HEK293T (cell line): ENCODE results near the gene C2orf74.

Source experiments
- CTCF ChIA-PET: fragments of 350-600 bp; formaldehyde crosslinking; extraction: SDS; loops from one replicate; lab custom pipeline; 2021; ENCODE audit warnings: antibody characterized with exemption, inconsistent platforms; lab: Yijun Ruan, JAX
- POLR2A ChIA-PET: fragments of 350-600 bp; formaldehyde crosslinking; extraction: SDS; loops from one replicate; lab custom pipeline; 2020; ENCODE audit warnings: antibody characterized with exemption, inconsistent platforms; lab: Yijun Ruan, JAX
- DNase-seq: peaks from one replicate; pipeline ENCODE4 v3.0.0; 2012; ENCODE audit warnings: mixed read lengths; ENCODE audit errors: extremely low spot score
- ARNT ChIP-seq: fragments of 450-650 bp; IDR thresholded peaks from 2 replicates; pipeline ENCODE4 v1.6.1; 2017; ENCODE audit warnings: mild to moderate bottlenecking
- BHLHE40 ChIP-seq: fragments of 450-650 bp; IDR thresholded peaks from 2 replicates; pipeline ENCODE4 v1.6.1; 2016; ENCODE audit warnings: mild to moderate bottlenecking, moderate library complexity, borderline replicate concordance
- CTBP1 ChIP-seq: fragments of 450-650 bp; IDR thresholded peaks from 2 replicates; pipeline ENCODE4 v1.6.1; 2016; ENCODE audit warnings: borderline replicate concordance
- ELF4 ChIP-seq: fragments of 450-650 bp; IDR thresholded peaks from 2 replicates; pipeline ENCODE4 v1.6.1; 2017; ENCODE audit warnings: antibody characterized with exemption
- FOXA1 ChIP-seq: fragments of 450-650 bp; IDR thresholded peaks from 2 replicates; pipeline ENCODE4 v1.6.1; 2016; ENCODE audit warnings: mild to moderate bottlenecking
- FOXK2 ChIP-seq: fragments of 450-650 bp; IDR thresholded peaks from 2 replicates; pipeline ENCODE4 v1.6.1; 2016; ENCODE audit warnings: mild to moderate bottlenecking
- FOXM1 ChIP-seq: fragments of 450-650 bp; IDR thresholded peaks from 2 replicates; pipeline ENCODE4 v1.6.1; 2017; ENCODE audit warnings: mild to moderate bottlenecking, borderline replicate concordance
- HDGF ChIP-seq: fragments of 450-650 bp; IDR thresholded peaks from 2 replicates; pipeline ENCODE4 v1.6.1; 2017; ENCODE audit warnings: antibody characterized with exemption, borderline replicate concordance
- L3MBTL2 ChIP-seq: fragments of 450-650 bp; conservative IDR thresholded peaks from 2 replicates; pipeline ENCODE4 v1.6.1; 2016; ENCODE audit warnings: mild to moderate bottlenecking
- LEF1 ChIP-seq: fragments of 450-650 bp; IDR thresholded peaks from 2 replicates; pipeline ENCODE4 v1.6.1; 2017; ENCODE audit warnings: mild to moderate bottlenecking, borderline replicate concordance
- NFRKB ChIP-seq: fragments of 450-650 bp; IDR thresholded peaks from 2 replicates; pipeline ENCODE4 v1.6.1; 2016; ENCODE audit warnings: mild to moderate bottlenecking, moderate library complexity
- PKNOX1 ChIP-seq: fragments of 450-650 bp; IDR thresholded peaks from 2 replicates; pipeline ENCODE4 v1.6.1; 2016
- SP1 ChIP-seq: fragments of 450-650 bp; IDR thresholded peaks from 2 replicates; pipeline ENCODE4 v1.6.1; 2017
- SUZ12 ChIP-seq: fragments of 450-650 bp; IDR thresholded peaks from 2 replicates; pipeline ENCODE4 v1.6.1; 2016; ENCODE audit warnings: mild to moderate bottlenecking
- TARDBP ChIP-seq: fragments of 450-650 bp; IDR thresholded peaks from 2 replicates; pipeline ENCODE4 v1.6.1; 2016
- ZNF384 ChIP-seq: fragments of 450-650 bp; IDR thresholded peaks from 2 replicates; pipeline ENCODE4 v1.6.1; 2016

The C2orf74 gene

GRCh38 chr2:61179701-61180639, 18.0 kb downstream of the C2orf74 start:
- ChIA-PET POLR2A (interaction anchor here (2.1 kb wide), 1 partner anchor 9 kb away, joined by 7 read pairs; no protein-coding TSS in a partner anchor), CTCF (no interaction called here)
- DNase-seq = no peak
- no peak for TF ChIP-seq FOXM1
- TF ChIP-seq SP1 = no peak
- TF ChIP-seq L3MBTL2 = no peak
- no peak for TF ChIP-seq BHLHE40
- TF ChIP-seq SUZ12 = no peak
- no peak for TF ChIP-seq LEF1
- no peak for TF ChIP-seq ZNF384
- no peak for TF ChIP-seq NFRKB
- TF ChIP-seq TARDBP = no peak
- TF ChIP-seq ARNT = no peak
- TF ChIP-seq CTBP1 = no peak
- TF ChIP-seq FOXK2 = no peak
- no peak for TF ChIP-seq ELF4
- no peak for TF ChIP-seq PKNOX1
- TF ChIP-seq HDGF = no peak
- TF ChIP-seq FOXA1 = no peak

GRCh38 chr2:61180686-61181085, 18.7 kb downstream of the C2orf74 start:
- TF ChIP-seq FOXM1 = no peak
- no peak for TF ChIP-seq ARNT
- ChIA-PET POLR2A (interaction anchor here (2.1 kb wide), 1 partner anchor 8 kb away, joined by 7 read pairs; no protein-coding TSS in a partner anchor), CTCF (no interaction called here)
- no peak for DNase-seq

GRCh38 chr2:61181382-61182058, 19.5 kb downstream of the C2orf74 start:
- POLR2A ChIA-PET = no interaction called here
- TF ChIP-seq TARDBP = no peak
- no peak for TF ChIP-seq ZNF384
- TF ChIP-seq LEF1 = no peak
- TF ChIP-seq PKNOX1 = no peak
- TF ChIP-seq CTBP1 = no peak
- CTCF ChIA-PET = no interaction called here
- no peak for DNase-seq

GRCh38 chr2:61182059-61182383, 20.0 kb downstream of the C2orf74 start:
- CTCF ChIA-PET = no interaction called here
- POLR2A ChIA-PET = no interaction called here
- no peak for DNase-seq
- TF ChIP-seq HDGF = no peak

GRCh38 chr2:61183795-61184194, 21.8 kb downstream of the C2orf74 start:
- DNase-seq = no peak
- CTCF ChIA-PET = no interaction called here
- TF ChIP-seq HDGF (no peak), ARNT (no peak), FOXA1 (no peak), LEF1 (no peak), TARDBP (no peak)
- POLR2A ChIA-PET = no interaction called here

GRCh38 chr2:61184263-61184662, 22.3 kb downstream of the C2orf74 start:
- CTCF ChIA-PET = no interaction called here
- TF ChIP-seq ARNT = no peak
- TF ChIP-seq FOXA1 = no peak
- no peak for TF ChIP-seq SP1
- TF ChIP-seq LEF1 = no peak
- TF ChIP-seq ELF4 = no peak
- TF ChIP-seq BHLHE40 = no peak
- no peak for TF ChIP-seq ZNF384
- TF ChIP-seq HDGF = no peak
- no peak for TF ChIP-seq FOXM1
- no peak for TF ChIP-seq TARDBP
- no peak for TF ChIP-seq L3MBTL2
- TF ChIP-seq CTBP1 = no peak
- TF ChIP-seq FOXK2 = no peak
- POLR2A ChIA-PET = no interaction called here
- DNase-seq = no peak

GRCh38 chr2:61185231-61185728, 23.3 kb downstream of the C2orf74 start:
- POLR2A ChIA-PET = no interaction called here
- DNase-seq = no peak
- TF ChIP-seq ZNF384 (no peak), BHLHE40 (no peak), HDGF (no peak), NFRKB (no peak), CTBP1 (no peak), LEF1 (no peak), L3MBTL2 (no peak), PKNOX1 (no peak), TARDBP (no peak), ARNT (no peak), SP1 (no peak), SUZ12 (no peak)
- CTCF ChIA-PET = no interaction called here
